HG03432 (cell line): ENCODE measurements around the gene AP4S1.
A peak's percentile ranks its signal among the peaks of the same experiment; 100 is the strongest.
"Not testable (repeated sequence)": the region's sequence is repeated elsewhere in the genome, so short reads cannot be mapped to it uniquely, and the experiment has no call there.

Experiments
- ATAC-seq: cut with Tn5 transposase; IDR thresholded peaks from one replicate; pipeline ENCODE4 v1.9.1; 2021; ENCODE audit warnings: mild to moderate bottlenecking, moderate library complexity; ENCODE audit not compliant: unreplicated experiment

AP4S1 gene

DNA sequence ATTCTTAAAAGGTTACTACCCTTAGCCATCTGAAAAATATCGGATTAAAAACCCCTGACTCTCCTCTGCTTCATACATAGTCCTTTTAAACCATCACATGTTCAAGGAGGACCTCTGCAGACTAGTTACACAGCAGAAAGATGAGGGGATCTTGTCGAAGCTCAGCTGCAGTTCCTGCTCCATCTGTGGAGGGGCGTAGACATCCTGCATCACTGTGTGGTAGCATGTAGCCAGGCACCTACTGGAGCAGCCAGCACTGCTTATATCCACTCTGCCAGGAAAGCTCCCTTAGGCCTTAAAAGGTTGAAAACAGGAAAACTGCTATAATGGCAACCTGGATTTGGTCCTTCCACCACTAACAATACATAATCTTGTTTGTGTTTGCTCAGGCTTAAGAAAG, 58.3 kb downstream of the AP4S1 start:
- no peak for ATAC-seq

DNA sequence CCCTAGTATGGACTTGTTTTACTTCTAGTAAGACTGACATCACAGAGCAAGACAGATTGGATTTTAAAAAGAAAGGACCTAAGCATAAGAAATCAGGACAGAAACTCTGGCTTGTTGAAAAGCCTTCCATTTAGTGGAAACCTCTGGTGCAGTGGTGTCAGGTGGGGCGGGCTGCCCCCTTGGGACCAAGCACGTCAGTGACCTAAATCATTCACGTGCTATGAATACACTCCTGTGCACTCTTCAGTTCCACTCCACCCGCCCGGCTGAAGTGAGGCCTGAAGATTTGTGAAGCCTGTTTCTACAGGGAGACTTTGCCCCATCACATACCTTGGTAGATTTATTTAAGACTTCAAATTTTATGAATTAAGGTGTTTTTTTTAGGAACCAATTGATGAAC, 58.9 kb downstream of the AP4S1 start:
- ATAC-seq, result peak; percentile 85

DNA sequence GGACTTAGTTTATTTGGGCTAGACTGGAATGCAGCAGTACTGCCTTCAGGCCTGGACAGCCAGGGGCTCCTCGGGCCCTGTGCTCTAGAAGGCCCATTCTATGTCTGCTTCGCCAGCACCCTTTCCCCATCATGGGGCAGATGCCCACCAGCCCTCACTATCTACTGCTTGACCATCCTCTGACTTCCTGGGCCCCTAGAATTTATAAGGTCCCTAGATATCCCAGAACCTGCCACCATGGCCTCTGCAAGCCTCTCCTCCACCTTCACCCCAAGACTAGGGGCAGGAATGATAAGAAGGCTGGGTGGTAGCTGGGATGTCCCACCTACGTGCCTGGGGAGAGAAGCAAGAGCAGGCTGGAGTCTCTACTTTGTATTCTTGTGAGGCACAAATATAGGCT, 59.6 kb downstream of the AP4S1 start:
- ATAC-seq, result no peak

DNA sequence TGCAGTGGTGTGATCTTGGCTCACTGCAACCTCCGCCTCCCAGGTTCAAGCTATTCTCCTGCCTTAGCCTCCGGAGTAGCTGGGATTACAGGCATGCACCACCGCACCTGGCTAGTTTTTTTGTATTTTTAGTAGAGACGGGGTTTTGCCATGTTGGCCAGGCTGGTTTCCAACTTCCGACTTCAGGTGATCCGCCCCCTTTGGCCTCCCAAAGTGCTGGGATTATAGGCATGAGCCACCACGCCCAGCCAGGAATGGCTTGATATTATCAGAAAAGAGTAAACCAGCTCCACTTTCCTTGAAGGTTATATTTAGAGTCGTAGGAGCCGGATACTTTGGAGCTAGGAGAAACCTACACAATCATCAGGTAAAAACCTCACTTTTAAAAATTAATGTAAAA, 61.0 kb downstream of the AP4S1 start:
- ATAC-seq, result not testable (repeated sequence)

DNA sequence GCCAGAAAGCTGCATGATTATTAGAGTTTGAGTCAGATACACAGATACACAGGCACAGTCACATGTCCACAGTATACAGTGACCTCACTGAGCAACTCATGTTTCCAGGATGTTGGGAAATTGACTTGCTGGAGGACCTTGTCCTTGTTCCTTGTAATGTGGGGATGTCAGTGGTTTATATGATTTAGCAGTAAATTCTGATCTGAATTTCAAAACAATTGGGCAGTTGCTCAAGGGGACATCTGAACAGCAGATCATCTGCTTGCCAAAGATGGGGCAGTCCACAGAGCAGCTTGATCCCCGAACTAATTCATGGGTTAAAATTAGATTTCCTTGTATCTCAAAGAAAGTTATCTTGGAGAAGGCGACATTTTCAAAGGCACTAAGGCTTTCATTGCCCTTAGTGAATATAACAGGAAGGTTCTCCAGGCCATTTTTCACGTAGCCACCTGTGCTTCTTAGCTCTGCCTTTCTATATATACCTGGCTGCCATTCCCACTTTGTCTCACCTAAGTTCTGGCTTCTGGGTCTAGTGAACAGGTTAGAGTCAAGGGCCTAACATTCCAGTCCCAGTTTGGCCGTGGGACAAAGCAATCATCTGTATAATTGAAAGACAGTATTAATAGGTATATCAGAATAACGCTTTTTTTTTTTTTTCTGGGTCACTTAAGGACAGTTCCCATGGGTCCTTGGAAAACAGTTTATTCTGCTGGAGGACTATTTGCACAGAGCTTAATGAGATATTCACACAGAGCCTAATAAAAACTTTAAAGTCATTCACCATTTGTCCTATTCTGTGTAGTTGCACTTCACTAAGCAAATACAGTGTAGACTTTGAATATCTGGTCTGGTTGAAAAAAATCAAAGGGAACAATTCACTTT, 65.7 kb downstream of the AP4S1 start:
- ATAC-seq, result no peak

DNA sequence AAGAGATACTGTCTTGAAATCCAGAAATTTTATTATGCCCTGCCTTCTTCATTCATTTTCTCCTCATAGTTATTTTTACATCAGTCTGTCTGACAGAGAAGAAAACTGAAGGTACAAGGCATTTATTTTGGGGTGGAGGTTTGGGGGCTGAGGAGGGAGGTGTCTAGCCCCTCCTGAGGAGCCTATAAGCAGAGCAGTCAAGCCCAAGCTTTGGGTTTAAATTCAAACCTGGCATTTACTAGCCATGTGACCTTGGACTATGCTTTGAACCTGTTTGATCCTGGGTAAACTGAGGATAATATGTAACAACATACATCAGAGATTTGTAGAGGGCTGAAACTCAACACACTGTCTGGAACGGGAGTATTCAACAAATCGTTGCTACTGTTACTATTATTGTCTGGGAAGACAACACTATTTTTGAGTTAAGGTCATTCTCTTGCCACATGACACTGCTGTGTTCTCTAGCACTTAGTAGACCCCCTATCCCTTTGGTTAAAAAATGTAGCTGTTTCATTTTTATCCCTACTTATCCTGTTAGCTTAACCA, 66.8 kb downstream of the AP4S1 start:
- ATAC-seq, result no peak

DNA sequence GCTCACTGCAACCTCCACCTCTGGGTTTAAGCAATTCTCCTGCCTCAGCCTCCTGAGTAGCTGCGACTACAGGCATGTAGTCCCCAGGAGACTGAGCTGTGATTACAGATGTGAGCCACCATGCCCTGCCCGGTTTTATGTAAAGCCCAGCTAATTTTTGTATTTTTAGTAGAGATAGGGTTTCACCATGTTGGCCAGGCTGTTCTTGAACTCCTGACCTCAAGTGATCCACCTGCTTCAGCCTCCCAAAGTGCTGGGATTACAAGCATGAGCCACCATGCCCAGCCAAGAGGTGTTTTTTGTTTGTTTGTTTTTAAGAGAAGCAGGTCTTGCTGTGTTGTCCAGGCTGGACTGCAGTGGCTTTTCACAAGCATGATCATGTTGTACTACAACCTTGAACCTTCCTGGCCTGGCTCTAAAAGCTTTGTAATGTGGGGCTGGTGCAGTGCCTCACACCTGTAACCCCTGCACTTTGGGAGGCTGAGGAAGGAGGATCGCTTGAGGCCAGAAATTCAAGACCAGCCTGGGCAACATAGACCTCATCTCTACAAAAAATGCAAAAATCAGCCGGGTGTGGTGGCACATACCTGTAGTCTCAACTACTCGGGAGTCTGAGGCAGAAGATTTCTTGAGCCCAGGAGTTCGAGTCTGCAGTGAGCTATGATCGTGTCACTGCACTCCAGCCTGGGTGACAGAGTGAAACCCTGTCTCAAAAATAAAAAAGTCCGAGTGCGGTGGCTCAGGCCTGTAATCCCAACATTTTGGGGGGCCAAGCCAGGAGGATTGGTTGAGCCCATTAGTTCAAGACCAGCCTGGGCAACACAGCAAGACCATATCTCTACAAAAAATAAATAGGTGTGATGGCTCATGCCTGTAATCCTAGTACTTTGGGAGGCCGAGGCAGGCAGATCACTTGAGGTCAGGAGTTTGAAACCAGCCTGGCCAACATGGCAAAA, 68.7 kb downstream of the AP4S1 start:
- not testable (repeated sequence) for ATAC-seq

DNA sequence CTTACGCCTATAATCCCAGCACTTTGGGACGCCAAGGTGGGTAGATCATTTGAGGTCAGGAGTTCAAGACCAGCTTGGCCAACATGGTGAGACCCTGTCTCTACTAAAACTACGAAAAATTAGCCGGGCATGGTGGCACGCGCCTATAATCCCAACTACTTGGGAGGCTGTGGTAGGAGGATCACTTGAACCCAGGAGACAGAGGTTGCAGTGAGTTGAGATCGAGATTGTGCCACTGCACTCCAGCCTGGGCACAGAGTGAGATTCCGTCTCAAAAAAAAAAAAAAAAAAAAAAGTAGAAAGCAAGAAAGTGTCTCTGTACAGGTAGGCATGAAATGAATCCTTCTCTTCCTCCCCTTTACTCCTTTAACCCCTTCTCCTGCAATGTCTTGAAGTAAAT, 70.4 kb downstream of the AP4S1 start:
- ATAC-seq, result not testable (repeated sequence)

DNA sequence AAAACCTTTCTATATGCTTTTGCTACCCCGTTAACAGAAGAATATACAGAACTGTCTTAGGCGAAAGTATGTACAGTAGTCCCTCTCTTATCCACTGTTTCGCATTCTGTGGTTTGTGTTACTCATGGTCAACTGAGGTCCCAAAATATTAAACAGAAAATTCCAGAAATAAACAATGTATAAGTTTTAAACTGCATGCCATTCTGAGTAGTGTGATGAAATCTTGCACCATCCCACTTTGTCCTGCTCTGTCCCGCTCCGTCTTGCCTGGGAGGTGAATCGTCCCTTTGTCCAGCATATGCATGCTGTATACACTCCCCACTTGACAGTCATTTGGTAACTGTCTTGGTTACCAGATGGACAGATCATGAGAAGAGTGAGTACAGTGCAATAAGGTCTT, 70.8 kb downstream of the AP4S1 start:
- no peak for ATAC-seq

DNA sequence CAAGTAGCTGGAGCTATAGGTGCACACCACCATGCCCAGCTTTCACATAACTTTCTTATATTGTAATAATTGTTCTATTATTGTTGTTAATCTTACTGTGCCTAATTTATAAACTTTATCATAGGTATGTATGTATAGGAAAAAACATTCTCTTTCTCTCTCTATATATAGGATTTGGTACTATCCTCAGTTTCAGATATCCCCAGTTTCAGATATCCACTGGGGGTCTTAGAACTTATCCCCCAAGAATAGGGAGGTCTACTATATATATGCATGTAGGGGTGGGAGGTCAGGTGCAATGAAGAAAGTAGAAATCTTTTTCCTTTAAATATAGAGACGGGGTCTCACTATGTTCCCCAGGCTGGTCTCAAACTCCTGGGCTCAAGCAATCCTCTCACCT, 71.6 kb downstream of the AP4S1 start:
- no peak for ATAC-seq

DNA sequence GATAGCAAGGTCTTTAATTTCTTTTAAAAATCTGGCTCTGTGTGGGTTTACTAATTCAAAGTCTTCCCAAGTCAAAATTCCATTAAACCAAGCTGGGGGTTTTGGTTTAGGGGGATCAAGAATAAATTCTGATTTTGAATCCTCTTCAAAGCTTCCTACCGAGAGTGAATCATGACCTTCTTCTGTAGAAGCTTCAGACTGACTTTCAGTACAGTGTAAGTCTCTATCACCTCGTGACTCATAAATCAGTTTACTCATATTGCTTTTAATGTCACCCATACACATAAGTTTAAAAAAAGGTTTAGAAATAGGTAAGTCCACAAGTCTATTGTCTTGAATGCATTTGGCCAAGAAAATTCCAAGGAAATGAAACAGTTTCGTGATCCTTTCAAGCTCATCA, 81.3 kb downstream of the AP4S1 start:
- no peak for ATAC-seq

DNA sequence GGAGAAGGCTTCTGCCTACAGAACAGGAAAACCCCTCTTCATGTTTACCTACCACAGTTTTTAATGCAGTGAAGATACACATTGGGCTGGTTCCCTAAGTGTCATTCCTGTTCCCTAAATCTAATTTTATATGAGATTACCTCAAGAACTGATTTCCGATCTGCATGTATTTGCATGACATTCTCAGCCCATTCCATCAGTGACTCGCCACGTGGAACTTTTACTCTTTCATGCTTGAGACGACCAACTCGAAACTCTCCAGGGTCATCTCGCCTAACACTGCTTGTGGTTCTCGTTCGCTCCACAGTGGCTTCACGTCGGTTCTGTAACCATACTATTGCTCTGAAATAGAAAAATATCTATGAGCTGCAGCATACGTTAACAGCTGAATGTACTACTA, 83.8 kb downstream of the AP4S1 start:
- ATAC-seq, result no peak

DNA sequence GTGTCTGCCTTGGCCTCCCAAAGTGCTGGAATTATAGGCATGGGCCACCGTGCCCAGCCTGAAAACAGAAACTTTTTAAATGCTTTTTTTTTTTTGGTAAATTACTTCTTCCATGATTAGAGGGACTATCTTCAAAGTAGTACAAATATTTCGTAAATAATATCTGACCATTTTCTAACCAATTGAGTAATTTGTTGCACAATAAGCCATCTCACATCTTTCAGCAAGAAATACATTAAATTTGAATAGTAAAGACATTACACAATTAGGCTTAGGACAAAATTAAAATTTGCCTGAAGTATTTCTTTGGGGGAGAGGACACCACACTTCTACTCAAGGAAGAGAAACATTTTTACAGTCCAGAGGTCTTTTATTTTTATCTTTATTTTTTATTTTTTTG, 85.4 kb downstream of the AP4S1 start:
- ATAC-seq, result no peak

DNA sequence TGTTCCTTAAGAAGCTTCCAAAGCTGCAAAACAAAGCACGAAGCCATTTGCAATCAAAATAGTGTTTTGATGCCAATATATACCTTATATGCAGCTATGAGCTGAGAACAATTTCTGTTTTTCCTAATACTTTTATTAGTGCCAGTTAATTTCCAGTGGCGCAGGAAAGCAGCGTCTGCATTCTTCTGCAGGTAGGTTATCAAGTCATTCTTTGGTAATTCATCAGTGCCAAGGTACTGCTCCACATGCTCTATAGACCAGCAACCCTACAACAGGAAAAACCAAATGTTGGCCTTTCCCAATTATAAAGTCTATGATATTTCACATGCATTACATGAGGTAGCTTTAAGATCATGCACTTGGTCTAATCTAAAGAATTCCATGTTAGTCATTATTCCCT, 88.3 kb downstream of the AP4S1 start:
- no peak for ATAC-seq

DNA sequence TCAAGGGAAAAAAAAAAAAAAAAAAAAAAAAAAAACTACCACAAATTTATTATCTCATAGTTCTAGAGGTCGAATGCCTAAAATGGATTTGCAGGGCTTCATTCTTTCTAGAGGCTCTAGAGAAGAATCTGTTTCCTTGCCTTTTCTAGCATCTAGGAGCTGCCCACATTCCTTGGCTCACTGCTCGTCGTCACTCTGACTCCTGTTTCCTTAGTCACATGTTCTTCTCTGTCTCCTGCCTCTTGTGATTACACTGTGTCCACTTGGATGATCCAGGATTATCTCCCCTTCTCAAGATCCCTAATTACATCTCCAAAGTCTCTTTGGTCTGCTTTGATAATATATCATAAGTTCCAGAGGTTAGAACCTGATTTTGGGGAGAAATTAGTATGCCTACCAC, 93.4 kb downstream of the AP4S1 start:
- ATAC-seq, result no peak

DNA sequence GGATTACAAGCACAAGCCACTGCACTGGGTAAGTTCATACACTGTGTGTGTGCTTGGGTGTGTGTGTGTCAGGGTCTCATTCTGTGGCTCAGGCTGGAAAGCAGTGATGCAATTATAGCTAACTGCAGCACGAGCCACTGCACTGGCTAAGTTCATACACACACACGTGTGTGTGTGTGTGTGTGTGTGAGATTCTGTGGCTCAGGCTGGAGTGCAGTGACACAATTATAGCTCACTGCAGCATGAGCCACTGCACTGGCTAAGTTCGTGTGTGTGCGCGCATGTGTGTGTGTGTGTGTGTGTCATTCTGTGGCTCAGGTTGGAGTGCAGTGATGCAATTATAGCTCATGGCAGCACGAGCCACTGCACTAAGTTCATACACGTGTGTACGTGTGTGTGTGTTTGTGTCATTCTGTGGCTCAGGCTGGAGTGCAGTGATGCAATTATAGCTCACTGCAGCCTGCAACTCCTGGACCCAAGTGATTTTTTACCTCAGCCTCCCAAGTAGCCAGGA, 96.7 kb downstream of the AP4S1 start:
- no peak for ATAC-seq

DNA sequence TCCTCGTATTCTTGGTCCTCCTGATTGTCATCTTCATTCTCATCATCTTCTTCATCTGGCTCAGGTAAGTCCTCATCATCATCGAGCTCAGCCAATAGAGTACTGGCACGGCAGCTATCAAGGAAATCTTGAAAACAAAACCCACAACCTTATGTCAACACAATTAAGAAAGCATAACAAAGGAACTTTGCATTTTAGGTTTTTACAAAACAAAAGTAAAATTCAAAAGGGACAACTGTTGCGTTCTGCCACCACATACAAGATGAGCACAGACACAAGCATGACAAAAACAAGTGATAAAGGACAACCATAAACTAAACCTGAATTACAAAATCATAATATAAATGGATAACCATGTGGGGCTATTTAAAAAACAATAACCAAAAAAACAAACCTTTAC, 97.5 kb downstream of the AP4S1 start:
- no peak for ATAC-seq

DNA sequence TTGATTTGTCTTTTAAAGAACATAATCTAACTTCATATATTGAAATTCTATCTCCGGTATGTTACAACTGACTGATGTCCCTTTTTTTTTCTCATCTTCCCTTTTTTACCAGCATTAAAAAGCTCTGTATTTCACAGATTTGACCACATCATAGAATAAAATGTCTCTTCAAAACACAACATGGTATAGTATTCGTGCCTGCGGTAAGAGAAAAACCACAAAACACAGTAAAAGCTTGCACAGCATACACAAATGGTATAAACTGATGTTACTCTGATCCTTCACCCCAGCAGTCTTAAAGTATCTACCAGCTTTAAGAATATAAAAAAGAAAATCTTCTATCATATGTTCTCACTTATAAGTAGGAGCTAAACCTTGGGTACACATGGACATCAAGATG, 98.7 kb downstream of the AP4S1 start:
- ATAC-seq, result no peak

DNA sequence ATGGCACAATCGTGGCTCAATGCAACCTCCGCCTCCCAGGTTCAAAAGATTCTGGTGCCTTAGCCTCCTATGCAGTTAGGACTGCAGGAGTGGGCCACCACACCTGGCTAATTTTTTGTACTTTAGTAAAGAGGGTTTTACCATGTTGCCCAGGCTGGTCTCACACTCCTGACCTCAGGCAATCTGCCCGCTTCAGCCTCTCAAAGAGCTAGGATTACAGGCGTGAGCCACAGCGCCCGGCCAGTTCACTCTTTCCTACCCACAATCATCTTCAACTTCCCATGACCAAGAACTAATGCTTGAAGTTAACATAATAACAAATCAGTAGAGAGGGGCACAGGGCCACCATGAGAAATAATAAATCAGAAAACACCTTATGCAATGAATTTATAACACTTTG, 99.8 kb downstream of the AP4S1 start:
- ATAC-seq, result no peak

DNA sequence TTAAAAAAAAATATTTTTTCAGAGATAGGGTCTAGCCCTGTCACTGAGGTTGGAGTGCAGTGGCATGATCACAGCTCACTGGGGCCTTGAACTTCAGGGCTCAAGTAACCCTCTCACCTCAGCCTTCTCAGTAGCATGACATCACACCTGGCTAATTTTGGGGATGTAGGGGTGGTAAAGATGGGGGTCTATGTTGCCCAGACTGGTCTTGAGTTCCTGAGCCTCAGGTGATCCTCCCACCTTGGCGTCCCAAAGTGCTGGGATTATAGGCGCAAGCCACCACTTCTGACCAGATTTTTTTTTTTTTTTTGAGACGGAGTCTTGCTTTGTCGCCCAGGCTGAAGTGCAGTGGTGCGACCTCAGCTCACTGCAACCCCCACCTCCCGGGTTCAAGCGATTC, 101.2 kb downstream of the AP4S1 start:
- ATAC-seq, result no peak

DNA sequence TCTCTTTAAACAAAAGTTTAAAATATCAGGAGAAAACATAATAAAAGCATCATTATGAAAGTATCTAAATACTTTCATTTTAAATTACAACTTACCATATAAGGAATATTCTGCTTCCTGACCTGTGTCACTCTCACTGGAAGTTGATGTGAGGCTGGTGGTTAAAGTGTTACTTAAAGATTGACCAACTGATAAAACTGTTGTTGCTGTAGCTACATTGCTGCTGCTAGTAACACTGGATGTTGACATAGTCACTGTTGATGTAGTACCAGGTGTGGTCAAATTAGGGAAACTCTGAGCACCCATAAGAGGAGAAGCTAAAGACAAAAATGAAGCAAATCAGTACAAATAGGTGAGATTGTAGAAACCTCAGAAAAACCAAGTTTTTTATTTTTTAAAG, 102.2 kb downstream of the AP4S1 start:
- peak; percentile 74 for ATAC-seq
